Colon (tissue), 2 donors: ENCODE data around the gene PNPLA6.
"Not testable (repeated sequence)": the region's sequence is repeated elsewhere in the genome, so short reads cannot be mapped to it uniquely, and the experiment has no call there.

Experiments
- FAIRE-seq: peaks from 2 replicates; lab custom pipeline; 2012; peaks lifted over from hg19 to GRCh38; lab: Jason Lieb, UNC
- donor health status: control.
- donor health status: control.

The PNPLA6 gene

DNA sequence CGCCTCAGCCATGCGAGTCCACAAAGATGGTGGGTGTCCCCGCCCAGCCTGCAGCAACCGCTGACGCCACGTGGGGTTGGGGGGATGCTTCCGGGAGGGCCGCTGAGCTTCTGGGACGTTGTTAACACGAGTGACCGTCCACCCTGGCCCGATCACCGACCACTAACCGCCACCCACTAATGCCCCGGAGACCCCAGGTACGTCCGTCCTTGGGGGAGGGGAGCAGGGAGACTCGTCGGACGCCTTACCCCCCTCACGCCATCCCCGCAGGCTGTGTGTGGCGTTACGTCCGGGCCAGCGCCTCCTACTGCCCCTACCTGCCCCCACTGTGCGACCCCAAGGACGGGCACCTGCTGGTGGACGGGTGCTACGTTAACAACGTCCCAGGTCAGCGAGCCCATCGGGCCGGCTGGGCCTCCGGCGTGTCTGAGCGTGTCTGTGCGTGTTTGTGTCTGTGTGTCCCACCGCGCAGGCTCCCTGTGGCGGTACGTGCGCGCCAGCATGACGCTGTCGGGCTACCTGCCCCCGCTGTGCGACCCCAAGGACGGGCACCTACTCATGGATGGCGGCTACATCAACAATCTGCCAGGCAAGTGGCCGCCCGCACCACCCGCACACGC, 21.3 kb downstream of the PNPLA6 start:
- no peak for FAIRE-seq

DNA sequence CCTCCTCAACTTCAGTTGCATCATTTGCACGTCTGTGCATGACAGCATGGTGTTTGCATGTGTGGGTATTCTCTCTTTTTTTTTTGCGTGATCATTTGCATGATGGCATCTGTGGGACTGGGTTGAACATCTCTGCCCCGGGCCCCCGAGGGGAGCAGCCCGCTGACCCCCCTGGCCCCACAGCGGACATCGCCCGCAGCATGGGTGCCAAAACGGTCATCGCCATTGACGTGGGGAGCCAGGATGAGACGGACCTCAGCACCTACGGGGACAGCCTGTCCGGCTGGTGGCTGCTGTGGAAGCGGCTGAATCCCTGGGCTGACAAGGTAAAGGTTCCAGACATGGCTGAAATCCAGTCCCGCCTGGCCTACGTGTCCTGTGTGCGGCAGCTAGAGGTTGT, 23.1 kb downstream of the PNPLA6 start:
- no peak for FAIRE-seq

DNA sequence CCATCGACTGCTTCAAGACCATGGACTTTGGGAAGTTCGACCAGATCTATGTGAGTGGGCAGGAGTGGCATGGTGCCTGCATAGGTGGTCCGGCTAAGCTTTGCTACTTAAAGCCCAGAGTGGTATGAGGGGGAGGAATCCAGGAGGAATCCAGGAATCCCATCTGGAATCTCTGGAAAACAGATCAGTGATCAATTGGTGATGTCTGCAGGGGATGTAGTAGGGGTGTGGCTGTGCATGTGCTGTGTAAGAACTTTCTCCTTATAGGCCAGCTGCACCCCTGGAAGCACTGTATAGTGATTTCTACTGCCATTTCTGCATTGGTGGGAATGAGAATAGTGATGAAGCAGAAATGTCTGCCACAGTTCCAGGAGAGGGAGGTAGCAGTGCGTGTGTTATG, 23.6 kb downstream of the PNPLA6 start:
- FAIRE-seq, result no peak

DNA sequence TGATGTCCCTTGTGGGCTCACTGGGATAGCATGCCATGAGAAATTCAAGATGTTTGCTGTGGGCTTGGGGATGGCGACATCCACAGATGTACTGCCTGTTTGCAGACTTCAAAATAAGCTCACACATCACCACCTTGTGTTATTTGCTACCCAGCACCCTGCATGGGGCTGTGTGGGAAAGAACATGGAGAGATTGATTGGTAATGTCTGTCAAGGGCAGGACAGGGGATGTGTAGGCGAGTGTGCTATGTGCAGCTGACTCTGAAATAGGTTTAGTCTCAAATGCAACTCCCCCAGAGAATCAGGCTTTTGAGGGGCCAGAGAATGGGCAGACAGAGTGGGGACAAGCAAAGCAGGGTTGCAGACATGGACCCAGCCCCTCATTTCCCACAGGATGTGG, 24.7 kb downstream of the PNPLA6 start:
- no peak for FAIRE-seq

DNA sequence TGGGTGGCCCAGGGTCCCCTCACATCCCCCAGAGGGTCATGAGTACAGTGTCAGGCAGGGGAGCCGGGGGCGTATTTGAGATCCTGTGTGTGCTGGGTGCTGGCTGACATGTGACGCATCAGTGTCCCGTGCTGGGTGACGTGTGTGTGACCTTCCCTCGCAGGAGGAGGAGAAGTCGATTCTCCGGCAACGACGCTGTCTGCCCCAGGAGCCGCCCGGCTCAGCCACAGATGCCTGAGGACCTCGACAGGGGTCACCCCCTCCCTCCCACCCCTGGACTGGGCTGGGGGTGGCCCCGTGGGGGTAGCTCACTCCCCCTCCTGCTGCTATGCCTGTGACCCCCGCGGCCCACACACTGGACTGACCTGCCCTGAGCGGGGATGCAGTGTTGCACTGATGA, 25.8 kb downstream of the PNPLA6 start:
- FAIRE-seq, result no peak

DNA sequence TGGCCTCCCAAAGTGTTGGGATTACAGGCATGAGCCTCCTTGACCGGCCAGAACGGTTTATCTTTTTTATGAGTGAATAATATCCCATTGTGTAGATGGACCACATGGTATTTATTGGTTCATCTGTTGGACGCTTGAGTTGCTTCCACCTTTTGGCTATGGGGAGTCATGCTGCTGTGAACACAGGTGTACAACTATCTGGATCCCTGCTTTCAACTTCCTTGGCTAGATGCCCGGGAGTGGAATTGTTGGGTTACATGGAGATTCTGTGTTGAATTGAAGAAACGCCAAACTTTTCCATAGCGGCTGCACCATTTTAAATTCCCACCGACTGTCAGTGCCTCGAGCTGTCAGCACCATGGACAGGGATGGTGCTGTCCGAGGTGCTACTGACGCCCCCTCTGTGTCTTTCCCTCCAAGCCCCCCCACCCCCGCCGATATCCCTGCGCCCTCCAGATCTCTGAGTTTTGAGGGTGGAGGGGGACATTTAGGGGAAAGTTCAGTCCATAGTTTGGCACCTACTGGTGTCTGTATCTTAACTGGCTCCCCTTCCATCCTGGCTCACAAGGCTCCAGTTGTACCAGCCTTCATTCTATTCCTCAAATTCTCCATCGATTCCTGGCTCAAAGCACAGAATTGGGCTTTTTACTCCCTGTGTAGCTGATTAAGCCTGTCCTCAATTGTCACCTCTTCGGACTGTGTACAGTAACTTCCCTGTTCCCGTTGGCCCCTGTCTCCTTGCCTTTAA, 27.3 kb downstream of the PNPLA6 start:
- no peak for FAIRE-seq

DNA sequence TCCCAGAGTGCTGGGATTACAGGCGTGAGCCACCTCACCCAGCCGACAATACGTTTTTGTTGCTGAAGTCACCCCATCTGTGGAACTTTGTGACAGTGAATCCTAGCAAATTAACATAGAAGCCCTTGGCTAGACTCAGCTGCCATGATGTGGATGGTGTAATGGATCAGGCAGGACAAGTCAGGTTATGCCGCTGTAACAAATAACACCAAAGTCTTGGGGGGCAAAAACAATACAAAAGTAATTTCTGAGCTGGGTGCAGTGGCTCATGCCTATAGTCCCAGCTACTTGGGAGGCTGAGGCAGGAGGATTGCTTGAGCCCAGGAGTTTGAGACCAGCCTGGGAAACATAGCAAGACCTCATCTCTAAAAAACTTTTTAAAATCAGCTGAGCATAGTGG, 29.3 kb downstream of the PNPLA6 start:
- FAIRE-seq, result no peak

DNA sequence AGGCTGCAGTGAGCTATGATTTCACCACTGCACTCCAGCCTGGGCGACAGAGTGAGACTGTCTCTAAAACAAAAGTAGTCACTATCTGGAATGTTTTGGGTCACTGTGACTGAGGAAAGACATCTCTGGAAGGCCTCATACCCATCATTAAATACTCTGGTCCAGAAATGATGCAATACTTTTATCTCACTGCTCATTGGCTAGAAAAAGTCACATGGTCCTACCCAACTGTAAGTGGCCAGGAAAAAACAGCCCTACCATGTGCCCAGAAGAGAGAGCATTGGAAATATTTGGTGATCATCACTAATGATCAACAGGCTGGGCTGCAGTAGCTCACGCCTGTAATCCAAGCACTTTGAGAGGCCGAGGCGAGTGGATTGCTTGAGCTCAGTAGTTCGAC, 29.8 kb downstream of the PNPLA6 start:
- FAIRE-seq, result no peak

DNA sequence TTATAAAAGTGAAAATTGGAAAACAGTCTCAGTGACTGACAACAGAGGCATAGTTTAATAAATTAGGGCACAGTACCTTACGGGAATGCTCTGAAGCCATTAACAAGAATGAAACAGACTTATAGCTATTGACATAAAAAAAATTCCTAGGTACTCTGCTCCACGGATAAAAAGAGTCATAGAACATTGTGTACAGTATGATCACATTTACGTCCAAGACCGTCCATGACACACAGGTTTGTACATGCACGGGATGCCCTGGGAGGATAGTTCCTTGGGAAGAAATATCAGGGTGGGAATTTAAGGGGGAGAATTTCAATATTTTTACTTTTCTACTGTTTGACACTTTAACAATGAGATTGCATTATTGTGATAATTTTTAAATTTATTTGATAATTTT, 35.2 kb downstream of the PNPLA6 start:
- FAIRE-seq, result no peak

DNA sequence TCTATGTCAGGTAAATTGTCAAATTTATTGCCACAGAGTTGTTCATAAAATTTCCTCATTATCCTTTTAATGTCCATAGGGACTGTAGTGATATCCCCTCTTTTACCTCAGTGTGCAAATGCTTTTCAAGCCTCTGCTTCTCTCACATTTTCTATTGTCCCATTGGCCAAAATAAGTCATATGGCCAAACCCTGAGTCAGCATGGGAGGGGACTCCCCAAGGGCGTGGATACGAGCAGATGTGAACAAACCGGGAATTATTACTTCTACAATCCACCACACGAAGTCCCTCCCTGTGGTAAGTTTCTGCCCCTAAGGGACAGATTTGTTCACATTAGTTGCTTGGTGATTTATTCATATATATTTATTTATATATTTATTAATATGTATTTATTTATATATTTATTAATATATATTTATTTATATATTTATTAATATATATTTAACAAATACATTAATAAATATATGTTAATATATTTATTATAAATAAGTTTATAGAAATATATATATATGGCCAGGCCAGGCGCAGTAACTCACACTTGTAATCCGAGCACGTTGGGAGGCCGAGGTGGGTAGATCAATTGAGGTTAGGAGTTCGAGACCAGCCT, 40.0 kb downstream of the PNPLA6 start:
- FAIRE-seq, result no peak

DNA sequence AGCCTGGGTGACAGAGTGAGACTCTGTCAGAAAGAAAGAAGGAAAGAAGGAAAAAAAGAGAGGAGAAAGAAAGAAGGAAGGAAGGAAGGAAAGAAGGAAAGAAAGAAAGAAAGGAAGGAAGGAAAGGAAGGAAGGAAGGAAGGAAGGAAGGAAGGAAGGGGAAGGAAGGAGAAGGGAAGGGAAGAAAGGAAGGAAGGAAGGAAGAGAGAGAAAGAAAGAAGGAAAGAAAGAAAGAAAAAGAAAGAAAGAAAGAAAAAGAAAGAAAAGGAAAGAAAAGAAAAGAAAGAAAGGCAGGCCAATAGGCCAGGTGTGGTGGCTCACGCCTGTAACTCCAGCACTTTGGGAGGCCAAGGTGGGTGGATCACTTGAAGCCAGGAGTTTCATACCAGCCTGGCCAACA, 41.9 kb downstream of the PNPLA6 start:
- not testable (repeated sequence) for FAIRE-seq

DNA sequence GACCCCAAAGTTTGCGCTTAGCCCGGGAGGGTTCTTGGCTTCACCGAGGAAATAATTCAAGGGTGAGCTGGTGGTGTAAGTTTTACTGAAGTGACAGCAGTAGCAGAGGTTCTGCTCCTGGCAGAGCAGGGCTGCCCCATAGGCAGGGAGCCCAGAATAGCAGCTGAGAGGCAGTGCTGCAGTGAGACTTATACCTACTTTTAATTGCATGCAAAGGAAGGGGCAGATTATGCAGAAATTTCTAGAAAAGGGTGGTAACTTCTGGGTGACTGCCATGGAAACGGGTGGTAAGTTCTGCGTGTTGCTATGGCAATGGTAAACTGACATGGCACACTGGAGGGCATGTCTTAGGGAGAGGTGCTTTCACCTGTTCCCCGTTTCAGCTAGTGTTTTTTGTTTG, 42.6 kb downstream of the PNPLA6 start:
- no peak for FAIRE-seq

DNA sequence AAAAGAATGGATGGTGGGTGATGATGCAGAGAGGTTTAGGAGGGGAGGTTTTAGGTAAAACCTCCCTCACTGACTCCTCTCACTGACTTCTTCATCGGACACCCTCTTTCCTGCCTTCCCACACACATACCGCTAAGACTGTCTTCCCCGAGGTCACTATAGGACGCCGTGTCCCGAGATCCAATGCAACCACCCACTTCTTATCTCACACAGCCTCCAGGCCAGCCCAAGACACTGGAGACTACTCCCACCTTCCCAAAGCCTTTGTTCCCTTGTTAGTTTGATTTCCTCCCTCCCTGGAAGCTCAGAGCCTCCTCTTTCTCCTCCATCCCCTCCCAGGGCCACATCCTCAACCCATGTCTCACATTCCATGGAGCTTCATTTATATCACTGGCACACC, 43.7 kb downstream of the PNPLA6 start:
- no peak for FAIRE-seq

DNA sequence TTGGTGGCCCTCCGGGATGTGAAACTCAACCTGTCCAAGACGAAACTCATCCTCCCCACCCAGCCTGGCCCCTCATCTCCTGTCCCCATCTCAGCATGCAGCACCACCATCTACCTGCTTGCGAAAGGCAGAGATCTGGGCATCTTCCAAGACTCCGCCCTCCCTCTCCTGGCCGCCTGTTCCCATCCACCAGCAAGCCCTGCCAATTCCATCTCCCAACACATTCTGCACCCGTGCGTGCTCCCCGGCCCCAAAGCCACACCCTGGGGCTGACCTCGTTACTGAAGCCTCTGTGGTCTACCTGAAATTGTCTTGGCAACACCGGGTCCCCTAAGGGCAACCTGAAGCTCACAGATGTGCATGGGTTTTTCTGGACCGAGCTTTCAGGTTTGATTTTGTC, 46.9 kb downstream of the PNPLA6 start:
- FAIRE-seq, result no peak

DNA sequence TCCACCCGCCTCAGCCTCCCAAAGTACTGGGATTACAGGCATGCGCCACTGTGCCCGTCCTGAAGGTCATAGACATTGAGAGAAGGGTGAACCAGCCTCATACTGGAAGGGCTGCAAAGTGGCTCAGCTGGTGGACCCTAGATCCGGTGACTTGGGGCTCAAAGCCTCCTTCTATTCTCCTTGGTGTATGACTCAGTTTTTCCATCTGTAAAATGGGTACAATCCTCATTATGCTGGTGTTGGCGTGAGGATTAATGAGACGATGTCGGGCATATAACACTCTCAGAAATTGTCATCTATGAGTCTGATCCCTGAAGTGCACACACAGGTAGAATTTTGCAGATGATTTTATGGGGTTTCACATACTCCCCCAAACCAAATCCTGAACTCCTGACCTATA, 54.3 kb downstream of the PNPLA6 start:
- FAIRE-seq, result no peak

DNA sequence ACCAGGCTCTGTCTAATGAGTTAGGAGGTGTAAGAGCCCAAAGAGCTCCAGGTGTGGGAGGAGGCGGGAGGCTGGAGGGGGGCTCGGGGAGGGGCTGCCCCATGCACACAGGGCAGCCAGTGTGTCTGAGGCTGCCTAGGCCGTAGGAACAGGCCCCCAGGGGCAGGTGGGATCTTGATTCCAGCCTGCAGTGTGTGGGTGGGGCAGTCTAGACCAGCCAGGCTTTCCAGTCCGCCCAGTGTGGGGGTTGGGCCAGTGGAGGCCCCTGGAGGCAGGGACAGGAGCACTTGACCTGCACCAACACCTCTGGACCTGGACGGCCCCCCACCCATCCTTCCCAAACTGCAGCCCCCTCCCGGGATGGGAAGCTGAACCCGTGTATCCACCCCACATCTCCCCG, 54.7 kb downstream of the PNPLA6 start:
- no peak for FAIRE-seq

DNA sequence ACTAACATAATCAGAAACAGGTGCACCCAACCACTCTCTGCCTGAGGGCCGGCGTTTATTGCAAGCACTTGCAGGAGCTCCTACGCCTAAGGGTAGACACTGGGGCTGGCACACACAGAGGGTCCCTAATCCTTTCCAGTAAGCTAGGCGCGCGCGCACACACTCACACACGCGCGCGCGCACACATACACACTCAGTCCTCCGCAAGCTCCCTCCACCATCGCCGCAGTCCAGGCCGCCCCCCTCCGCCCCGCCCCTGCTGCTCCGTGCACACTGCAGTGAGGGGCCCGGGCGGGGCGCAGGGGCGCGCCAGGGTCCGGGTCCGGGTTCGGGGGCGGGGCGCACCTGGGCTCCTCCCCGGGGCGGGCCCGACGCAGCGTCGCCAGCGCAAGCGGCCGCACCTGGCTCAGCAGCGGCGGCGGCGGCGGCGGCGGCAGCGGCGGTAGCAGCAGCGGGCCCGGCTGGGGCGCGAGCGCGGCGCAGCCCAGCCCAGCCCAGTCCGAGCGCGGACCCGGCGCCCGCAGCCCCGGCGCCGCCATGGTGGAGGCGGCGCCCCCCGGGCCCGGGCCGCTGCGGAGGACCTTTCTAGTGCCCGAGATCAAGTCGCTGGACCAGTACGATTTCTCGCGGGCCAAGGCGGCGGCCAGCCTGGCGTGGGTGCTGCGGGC, 60.1 kb downstream of the PNPLA6 start, which contains the start of gene CAMSAP3:
Gene CAMSAP3 (plus strand): TSS at position 398 of the 668 bp plus-strand sequence. CDS start 140 bp downstream, at position 538.
- no peak for FAIRE-seq

DNA sequence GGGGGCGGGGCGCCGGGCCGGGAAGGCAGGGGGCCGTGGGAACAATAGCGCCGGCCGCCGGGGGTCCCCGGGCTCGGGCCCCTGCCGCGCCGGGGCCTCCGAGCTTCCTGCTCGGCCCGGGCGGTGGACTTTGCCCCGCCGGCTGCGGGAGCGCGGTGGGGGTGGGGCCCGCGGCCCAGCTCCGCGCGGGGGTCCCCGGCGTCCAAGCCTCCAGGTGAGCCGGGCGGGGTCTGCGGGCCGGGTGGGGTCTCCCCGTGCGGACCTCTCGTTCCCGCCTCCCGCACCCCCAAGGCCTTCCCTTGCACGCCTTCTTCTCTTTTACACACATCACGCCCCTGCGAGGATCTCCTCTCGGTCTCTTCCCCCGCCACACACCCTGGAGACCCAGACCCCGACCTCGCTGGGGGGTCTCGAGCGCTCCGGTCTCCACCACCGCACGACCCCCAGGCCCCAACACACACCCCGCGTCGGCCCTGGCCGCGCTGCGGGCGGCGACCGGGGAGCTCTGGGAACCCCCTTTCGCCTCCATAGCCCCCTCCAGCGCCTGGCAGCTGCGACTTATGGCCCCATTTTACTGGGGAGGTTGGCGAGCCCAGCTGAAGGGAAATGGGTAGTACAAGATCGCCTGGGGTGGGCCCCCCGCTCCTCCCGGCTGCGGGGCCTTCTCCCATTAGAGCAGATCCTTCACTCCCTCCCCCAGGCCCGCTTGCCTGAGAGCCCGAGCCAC, 60.9 kb downstream of the PNPLA6 start:
- FAIRE-seq, result no peak

DNA sequence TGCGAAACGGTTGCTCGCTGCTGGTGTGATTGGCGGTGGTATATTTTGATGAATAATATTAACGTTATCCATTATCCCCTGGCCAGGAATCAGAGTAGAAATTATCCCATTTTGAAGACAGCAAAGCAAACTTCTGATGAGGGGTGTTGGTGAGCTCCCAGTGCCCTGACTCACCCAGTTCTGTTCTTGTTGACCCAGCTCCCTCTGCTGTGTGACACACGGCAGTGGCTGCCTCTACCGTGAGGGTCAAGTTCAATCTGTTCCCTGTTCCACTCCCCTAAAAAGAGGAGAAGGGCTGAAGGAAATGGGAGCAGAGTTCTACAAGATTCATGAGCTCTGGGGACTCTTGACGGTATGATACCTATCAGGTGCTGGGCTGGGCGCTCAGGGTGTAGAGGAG, 62.2 kb downstream of the PNPLA6 start:
- FAIRE-seq, result no peak

DNA sequence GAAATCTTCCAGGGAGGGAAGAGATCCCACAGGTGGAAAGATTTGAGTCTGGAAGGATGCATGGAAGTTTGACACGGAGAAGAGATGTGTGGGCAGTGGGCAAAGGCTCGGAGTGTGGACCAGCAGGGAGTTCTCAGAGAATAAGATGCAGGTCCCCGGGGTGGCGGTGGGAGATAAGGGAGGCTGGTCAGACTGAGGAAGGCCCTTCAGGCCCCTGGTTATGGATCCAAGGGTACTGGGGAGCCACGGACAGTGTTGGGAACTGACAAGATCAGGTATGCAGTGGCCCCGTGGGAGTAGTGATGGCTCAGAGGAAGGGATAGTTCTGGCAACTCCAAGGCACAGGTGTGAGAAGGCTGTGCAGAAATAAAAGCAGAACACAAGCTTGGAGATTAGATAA, 62.7 kb downstream of the PNPLA6 start:
- FAIRE-seq, result no peak

DNA sequence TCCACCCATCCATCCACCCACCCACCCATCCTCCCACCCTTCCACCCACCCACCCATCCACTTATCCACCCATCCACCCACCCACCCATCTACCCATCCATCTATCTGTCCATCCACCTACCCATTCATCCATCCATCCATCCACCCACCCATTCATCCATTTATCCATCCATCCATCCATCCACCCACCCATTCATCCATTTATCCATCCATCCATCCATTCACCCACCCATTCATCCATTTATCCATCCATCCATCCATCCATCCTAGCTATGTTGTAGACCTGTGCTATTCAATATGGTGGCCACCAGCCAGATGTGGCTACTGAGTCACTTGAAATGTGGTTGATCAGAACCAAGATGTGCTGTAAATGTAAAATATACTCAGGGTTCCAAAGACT, 65.2 kb downstream of the PNPLA6 start:
- FAIRE-seq, result no peak

DNA sequence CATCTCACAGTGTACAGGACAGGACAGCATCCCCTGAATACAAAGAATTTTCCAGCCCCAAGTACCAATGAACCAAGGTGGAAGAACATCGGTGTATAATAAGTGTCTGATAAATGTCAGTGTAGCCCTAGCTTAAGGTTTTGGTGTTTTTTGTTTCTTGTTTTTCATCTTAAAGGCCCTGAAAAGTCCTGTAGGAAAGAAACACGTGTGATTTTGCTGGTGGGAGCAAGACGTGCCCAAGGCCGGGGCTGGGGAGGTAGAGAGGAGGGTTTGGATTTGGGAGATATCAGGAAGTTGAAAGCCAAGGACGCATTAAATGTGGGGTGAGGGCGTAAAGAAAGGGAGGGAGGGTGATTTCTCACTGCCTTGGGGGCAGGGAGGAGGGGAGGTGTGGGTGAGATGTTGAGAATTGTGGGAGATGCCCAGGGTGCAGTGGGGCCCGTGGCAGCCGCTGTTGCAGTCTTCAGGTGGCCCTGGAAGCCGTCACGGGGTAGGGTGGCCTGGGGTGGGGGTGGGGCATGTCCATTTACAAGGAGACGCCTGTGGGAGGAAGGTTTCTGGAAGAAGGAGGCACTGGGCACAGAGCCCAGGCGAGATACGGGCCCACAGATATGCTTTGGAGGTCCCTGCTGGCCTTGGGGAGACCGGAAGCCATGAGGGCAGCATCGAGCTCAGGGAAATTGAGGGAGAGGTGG, 66.9 kb downstream of the PNPLA6 start:
- FAIRE-seq, result no peak
